GM21515 (cell line): ENCODE results near the gene BCKDHA.
A peak's percentile ranks its signal among the peaks of the same experiment; 100 is the strongest.
"Not testable (repeated sequence)": the region's sequence is repeated elsewhere in the genome, so short reads cannot be mapped to it uniquely, and the experiment has no call there.

Source experiments
- ATAC-seq: cut with Tn5 transposase; IDR thresholded peaks from one replicate; pipeline ENCODE4 v1.9.1; 2021; ENCODE audit not compliant: unreplicated experiment

BCKDHA gene

DNA sequence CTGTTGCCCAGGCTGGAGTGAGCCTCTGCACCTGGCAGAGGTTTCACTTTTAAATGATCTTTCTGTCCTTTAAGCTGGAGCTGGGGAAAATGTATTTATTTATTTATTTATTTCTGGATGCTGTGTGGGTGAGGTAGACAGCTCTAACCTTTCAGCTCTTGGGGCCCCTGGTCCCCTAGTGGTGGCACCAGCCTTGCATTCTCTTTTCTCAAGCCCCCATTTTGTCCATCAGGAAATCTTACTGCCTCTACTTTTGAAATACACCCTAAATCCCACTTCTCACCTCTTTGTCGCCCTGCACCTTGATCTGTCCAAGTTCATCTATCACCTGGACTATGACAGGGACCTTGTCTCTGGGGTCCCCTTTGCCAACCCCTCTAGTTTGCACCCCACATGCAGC is 31.5 kb upstream of the BCKDHA start:
- ATAC-seq, result no peak

- no peak for ATAC-seq
Measured at GRCh38 chr19:41367848-41368301, 29.7 kb upstream of the BCKDHA start.

- ATAC-seq, result no peak
Measured at GRCh38 chr19:41369769-41370168, 27.8 kb upstream of the BCKDHA start.

DNA sequence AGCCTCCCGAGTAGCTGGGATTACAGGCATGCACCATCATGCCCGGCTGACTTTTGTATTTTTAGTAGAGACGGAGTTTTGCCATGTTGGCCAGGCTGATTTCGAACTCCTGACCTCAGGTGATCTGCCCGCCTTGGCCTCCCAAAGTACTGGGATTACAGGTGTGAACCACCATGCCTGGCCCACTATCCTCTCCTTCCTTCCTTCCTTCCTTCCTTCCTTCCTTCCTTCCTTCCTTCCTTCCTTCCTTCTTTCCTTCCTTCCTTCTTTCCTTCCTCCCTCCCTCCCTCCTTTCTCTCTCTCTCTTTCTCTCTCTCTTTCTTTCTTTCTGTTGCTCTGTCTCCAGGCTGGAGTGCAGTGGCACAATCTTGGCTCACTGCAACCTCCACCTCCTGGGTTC is 26.5 kb upstream of the BCKDHA start:
- ATAC-seq, result not testable (repeated sequence)

DNA sequence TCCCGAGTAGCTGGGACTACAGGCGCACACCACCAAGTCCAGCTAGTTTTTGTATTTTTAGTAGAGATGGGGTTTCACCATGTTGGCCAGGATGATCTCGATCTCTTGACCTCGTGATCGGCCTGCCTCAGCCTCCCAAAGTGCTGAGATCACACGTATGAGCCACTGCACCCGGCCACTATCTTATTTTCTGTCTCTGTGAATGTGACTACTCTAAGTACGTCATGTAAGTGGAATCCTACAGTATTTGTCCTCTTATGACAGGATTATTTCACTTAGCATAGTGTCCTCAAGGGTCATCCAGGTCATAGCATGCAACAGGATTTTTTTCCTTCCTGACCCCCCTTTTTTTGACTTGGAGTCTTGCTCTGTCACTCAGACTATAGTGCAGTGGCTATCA is 26.1 kb upstream of the BCKDHA start:
- no peak for ATAC-seq

DNA sequence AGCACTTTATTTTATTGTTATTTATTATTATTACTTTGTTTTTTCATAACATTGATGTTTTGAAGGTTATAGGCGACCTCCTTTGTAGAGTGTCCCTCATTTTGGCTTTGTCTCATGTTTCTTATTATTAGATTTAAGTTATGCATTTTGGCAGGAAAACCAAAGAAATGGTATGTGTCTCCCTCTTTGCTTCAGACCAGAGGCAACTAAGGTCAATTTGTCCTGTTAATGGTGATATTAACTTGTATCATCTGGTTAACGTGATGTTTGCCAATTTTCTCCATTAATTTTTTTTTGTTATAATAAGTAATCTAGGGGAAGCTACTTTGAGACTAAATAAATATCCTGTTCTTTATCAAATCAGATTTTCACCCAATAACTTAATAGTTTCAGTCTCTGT is 25.1 kb upstream of the BCKDHA start:
- ATAC-seq, result no peak

DNA sequence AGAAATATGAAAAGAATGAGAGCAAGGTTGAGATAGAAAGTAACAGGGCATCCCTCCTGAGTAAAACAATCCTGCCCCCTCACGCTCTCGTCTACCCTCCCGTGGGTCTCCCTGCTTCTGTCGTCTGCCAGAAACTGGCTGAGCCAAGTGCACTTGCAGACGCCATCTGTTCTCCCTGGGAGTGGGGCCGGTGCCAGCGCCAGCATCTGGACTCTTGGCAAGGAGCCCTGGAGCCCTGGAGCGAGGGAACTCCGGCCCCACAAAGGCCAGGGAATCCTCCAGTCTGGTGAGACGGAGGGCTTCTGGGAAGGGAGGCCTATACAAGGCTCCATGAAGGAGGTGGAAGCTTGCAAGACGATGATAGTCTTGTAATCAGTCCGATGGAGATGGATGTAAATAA is 23.6 kb upstream of the BCKDHA start:
- no peak for ATAC-seq

DNA sequence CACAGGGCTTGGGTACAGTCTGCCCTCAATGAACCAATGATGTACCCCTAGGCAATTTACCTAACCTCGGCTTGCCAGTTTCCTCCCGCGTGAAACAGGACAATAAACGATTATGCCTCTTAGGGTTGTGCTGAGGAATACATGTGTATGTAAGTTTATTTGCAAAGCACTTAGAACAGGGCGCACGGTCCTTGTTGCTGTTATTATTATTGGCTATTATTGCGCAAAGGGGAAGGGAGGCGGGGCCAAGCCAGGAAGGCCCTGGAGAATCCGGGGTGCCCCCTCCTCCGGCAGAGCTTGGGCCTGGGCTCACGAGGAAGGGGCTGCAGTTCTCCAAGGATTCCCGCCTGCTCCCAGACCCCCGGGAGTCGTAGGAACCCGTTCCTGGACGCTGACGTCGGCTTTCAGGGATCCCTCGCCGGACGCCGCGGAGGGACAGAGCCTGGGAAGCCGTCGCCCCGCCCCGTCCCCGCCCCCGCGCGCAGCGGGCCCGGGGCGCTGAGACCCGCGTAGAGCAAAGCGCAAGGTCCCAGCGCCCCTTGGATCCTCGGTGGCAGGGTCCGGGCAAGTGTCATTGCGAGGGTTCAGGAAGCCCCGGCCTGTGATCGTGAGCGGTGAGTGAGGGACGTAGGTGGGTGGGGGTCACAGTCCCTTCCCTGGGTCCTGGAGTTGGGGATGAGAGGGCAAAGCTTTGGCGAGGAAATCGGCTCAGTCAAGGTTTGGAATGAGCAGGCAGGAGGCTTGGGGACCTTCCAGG is 21.2 kb upstream of the BCKDHA start, which contains the start of gene TMEM91:
Gene TMEM91 (plus strand): TSS at position 293 of the 757 bp plus-strand sequence. CDS start 1,777 bp downstream, outside the sequence.
- ATAC-seq, result no peak

GRCh38 chr19:41376998-41377365 is 20.6 kb upstream of the BCKDHA start:
- ATAC-seq, result no peak

GRCh38 chr19:41377977-41378709 is 19.5 kb upstream of the BCKDHA start:
- peak; percentile 60 for ATAC-seq

- ATAC-seq, result not testable (repeated sequence)
Measured at GRCh38 chr19:41381536-41381935, 16.1 kb upstream of the BCKDHA start.

GRCh38 chr19:41384351-41384750 is 13.3 kb upstream of the BCKDHA start:
- ATAC-seq, result no peak

GRCh38 chr19:41386442-41386841 is 11.2 kb upstream of the BCKDHA start:
- no peak for ATAC-seq

DNA sequence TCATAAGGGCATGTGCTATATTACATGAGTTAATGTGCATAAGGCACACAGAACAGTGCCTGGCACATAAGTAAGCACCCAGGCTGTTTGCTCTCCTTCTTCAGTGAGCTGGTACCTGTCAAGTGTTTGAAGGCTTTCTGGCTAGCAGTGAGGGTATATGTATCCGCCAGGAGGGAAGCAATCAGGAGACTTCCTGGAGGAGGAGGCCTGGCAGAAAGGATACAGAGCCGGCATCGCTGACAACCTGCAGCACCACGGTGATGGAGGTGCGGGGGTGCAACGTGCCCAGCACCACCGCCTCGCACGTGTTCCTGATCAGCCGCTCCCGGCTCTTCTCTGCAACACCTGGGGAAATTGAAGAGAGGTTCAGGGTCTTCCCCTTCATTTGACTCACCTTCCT is 6.0 kb upstream of the BCKDHA start:
- ATAC-seq, result no peak

- no peak for ATAC-seq
Measured at GRCh38 chr19:41392775-41393174, 4.8 kb upstream of the BCKDHA start.

DNA sequence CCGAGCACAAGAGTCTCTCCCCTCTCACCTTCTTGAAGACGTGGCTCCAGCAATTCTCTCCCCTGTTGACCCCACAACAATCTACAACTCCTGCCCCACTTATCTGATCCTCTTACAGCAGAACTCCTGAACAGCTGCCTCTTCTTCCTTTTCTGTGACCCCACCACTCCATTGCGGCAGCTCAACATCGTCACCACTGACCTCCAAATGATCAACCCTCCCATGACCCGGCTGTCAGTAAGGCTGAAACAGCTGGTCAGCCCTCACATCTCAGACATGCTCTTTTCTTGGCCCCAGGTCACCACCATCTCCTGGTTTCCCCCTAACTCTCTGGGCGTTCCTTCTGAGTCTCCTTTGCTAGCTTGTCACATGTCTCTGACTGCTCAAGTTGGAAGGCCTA is 2.3 kb upstream of the BCKDHA start:
- ATAC-seq, result no peak

DNA sequence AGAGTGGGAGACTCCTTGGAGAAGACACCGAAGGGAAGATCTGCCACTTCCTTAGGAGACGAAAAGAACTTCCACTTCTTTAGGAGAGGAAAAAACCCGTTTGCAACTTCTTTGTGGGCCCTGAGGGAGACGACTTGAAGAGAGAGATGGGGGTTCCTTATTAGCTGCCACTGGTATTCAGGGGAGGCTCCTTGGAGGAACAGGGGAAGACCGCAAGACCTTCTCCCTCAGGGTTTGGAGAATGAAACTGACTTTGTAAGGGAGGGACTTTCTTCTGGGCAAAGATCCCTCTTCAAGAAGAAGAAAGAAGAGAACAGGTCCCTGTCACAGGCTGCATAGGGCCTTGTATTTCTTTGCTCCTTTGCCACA is 416 bp downstream of the BCKDHA start:
- ATAC-seq, result no peak

- ATAC-seq, result no peak
Measured at GRCh38 chr19:41398598-41398997, 980 bp downstream of the BCKDHA start.

- no peak for ATAC-seq
Measured at GRCh38 chr19:41399091-41399490, 1.5 kb downstream of the BCKDHA start.

DNA sequence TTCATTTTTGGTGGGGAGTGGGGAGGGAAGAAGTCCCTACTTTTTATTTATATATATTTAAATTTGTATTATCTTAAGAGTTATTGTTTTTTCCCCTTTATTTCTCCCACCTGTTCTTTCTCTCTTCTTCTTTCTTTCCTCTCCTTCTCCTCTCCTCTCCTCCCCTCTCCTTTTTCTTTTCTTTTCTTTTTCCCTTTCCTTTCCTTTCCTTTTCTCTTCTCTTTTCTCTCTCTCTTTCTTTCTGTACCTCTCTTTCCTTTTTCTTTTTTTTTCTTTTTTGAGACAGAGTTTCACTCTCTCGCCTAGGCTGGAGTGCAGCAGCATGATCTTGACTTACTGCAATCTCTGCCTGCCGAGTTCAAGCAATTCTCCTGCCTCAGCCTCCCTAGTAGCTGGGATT is 1.9 kb downstream of the BCKDHA start:
- ATAC-seq, result no peak

- no peak for ATAC-seq
Measured at GRCh38 chr19:41401483-41401882, 3.9 kb downstream of the BCKDHA start.

DNA sequence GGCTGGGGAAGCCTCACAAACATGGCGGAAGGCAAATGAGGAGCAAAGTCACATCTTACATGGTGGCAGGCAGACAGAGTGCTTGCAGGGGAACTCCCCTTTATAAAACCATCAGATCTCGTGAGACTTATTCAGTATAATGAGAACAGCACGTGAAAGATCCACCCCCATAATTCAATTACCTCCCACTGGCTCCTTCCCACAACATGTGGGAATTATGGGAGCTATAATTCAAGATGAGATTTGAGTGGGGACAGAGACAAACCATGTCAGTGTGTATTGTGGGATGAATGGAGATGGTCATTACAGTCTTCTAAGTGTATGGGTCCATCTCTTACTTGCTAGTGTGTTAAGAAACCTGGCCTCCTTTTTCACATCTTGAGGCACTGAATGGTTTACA is 4.4 kb downstream of the BCKDHA start:
- ATAC-seq, result no peak
